Upper lobe of left lung (tissue), 6 donors: Measurements from ENCODE around the gene JARID2. TPM values are rescaled to one million over a fixed set of nuclear protein-coding genes. Genes with fewer than 3 reads are reported as not detected.

ENCODE experiments used
- ATAC-seq, 2 donors: fragments of 200-7000 bp; cut with Tn5 transposase; one replicate each; pipeline ENCODE4 v1.9.1; 2022; ENCODE audit warnings: mild to moderate bottlenecking in 2 of 2, moderate library complexity in 2 of 2; ENCODE audit not compliant: low FRiP score in 2 of 2
- DNase-seq, 2 donors: peaks; one replicate each; pipeline ENCODE4 v3.0.0-alpha.2; 2019 to 2020
- H3K27ac ChIP-seq, 4 donors: fragments of 200-600 bp; sonication (generic); one replicate each; pipeline ENCODE4 v1.5.1; 2016 to 2019
- H3K27me3 ChIP-seq, 4 donors: fragments of 200-600 bp; sonication (generic); one replicate each; pipeline ENCODE4 v1.5.1; 2017 to 2019
- H3K36me3 ChIP-seq, 4 donors: fragments of 200-600 bp; sonication (generic); one replicate each; pipeline ENCODE4 v1.5.1; 2016 to 2019
- H3K4me1 ChIP-seq, 4 donors: fragments of 200-600 bp; sonication (generic); one replicate each; pipeline ENCODE4 v1.5.1; 2018 to 2019
- H3K4me3 ChIP-seq, 4 donors: fragments of 200-600 bp; sonication (generic); one replicate each; pipeline ENCODE4 v1.5.1; 2017 to 2019; ENCODE audit warnings: mild to moderate bottlenecking in 2 of 4, moderate library complexity in 1 of 4
- H3K9me3 ChIP-seq, 4 donors: fragments of 200-600 bp; sonication (generic); one replicate each; pipeline ENCODE4 v1.5.1; 2018 to 2019
- EP300 ChIP-seq, 4 donors: sonication (generic); formaldehyde crosslinking; IDR thresholded peaks; one replicate each; pipeline ENCODE4 v1.5.1; 2017; ENCODE audit warnings: antibody characterized with exemption in 4 of 4, control low read depth in 2 of 4
- POLR2A ChIP-seq, 4 donors: fragments of 450-650 bp; IDR thresholded peaks; one replicate each; pipeline ENCODE4 v1.5.1; 2016 to 2017; ENCODE audit warnings: antibody characterized with exemption in 4 of 4, mild to moderate bottlenecking in 2 of 4
- POLR2AphosphoS5 ChIP-seq, 2 donors: sonication (generic); formaldehyde crosslinking; IDR thresholded peaks; one replicate each; pipeline ENCODE4 v1.5.1; 2017; ENCODE audit warnings: antibody characterized with exemption in 2 of 2
- WGBS, 2 donors: methylation state at CpG; one replicate each; pipeline ENCODE4 v1.1.5; 2017 to 2018; 5-methylcytosine and 5-hydroxymethylcytosine counted together
- total RNA-seq, 6 donors: library from RNA; depleted of rRNA in 4 of 6; stranded (reverse); fragments of >200 nt in 4 of 6; gene quantifications; one replicate each; pipeline versions ENCODE4 v1.1.0 to v1.2.1, GENCODE V29; 2016 to 2021
- TF ChIP-seq, protein P1 (sequence below), 6 experiments: fragments of 450-650 bp in 4 of 6; fragments of 200-600 bp in 2 of 6; sonication (generic) in 2 of 6; IDR thresholded peaks; one replicate each; pipeline ENCODE4 v1.5.1; 2016 to 2019; ENCODE audit warnings: antibody characterized with exemption in 6 of 6
- donor health status: DM: no; HTN: no; CAD: no; lungs with moderate emphysema.
- donor health status: DM: no; HTN: yes; CAD: no; lungs with severe emphysema.

Gene JARID2
- total RNA-seq, 6 donors from 2014 or later: 9.6 to 37.7 (median 16.4) TPM

DNA sequence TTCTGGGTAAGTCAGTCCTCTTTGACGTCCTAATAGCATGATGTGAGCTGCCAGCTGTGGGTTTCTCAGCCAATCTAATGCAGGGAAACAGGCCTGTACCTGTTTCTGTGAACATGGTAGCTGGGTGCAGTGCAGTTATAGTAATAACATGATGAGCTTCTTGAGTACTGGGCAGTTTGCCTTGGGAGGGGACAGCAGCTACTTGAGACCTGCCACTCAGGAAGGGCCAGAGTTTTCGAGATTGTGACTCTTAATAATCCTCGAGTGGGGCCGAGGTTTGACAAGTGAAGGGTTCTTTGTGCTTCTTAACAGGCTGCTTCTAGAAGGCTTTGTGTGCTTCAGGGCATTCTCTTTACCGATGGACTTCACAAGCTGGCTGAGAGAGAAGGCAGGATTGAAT, 180.1 kb downstream of the JARID2 start:
- Histone ChIP-seq H3K4me3 (no peak overlapping the region), H3K4me1 (peaks cover 37 to 75% (median 52%) of the 10 kb centered on the region in 4 donors), H3K36me3 (no peaks in the 10 kb centered on the region), H3K27ac (peak overlapping the region in 1 of 4 donors; percentile 49), H3K9me3 (no peaks in the 10 kb centered on the region), H3K27me3 (no peaks in the 10 kb centered on the region)
- 76 to 80% methylated on average over 5 of the region's 5 CpGs for WGBS, 2 donors
- ATAC-seq: no peak
- DNase-seq: peak in 1 of 2 donors; percentile 69
- TF ChIP-seq, protein P1, sequence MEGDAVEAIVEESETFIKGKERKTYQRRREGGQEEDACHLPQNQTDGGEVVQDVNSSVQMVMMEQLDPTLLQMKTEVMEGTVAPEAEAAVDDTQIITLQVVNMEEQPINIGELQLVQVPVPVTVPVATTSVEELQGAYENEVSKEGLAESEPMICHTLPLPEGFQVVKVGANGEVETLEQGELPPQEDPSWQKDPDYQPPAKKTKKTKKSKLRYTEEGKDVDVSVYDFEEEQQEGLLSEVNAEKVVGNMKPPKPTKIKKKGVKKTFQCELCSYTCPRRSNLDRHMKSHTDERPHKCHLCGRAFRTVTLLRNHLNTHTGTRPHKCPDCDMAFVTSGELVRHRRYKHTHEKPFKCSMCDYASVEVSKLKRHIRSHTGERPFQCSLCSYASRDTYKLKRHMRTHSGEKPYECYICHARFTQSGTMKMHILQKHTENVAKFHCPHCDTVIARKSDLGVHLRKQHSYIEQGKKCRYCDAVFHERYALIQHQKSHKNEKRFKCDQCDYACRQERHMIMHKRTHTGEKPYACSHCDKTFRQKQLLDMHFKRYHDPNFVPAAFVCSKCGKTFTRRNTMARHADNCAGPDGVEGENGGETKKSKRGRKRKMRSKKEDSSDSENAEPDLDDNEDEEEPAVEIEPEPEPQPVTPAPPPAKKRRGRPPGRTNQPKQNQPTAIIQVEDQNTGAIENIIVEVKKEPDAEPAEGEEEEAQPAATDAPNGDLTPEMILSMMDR (IDR thresholded peaks at IDR 0.05): no peak
- TF ChIP-seq EP300 (IDR thresholded peaks at IDR 0.05): peak in 1 of 4 donors; percentile 13

DNA sequence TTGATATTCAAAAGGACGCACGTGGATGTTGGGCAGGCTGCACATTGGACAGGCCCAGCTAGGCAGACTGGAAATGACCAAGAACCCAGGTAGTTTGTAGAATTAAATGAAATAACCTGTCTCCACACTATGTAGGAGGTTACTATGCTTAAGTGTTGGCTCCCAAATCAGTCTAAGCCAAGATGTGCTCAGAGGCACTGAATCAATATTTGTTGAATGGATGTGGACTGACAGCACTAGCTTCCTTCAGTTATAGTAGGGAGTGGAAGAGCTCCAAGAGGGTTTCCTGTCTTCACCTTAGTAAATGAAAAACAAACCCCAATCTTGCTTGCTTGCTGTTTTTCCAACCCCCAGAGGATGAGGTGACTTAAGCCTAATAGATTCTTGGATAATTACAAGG, 180.5 kb downstream of the JARID2 start:
- Histone ChIP-seq H3K4me1 (peaks cover 41 to 79% (median 56%) of the 10 kb centered on the region in 4 donors), H3K9me3 (no peaks in the 10 kb centered on the region), H3K4me3 (no peak overlapping the region), H3K27me3 (no peaks in the 10 kb centered on the region), H3K27ac (peak overlapping the region in 1 of 4 donors; percentile 49), H3K36me3 (no peaks in the 10 kb centered on the region)
- 70 to 76% methylated on average over 2 of the region's 2 CpGs for WGBS, 2 donors
- no peak for DNase-seq
- TF ChIP-seq EP300 (IDR thresholded peaks at IDR 0.05): no peak
- no peak for TF ChIP-seq POLR2AphosphoS5 (IDR thresholded peaks at IDR 0.05)
- no peak for ATAC-seq

DNA sequence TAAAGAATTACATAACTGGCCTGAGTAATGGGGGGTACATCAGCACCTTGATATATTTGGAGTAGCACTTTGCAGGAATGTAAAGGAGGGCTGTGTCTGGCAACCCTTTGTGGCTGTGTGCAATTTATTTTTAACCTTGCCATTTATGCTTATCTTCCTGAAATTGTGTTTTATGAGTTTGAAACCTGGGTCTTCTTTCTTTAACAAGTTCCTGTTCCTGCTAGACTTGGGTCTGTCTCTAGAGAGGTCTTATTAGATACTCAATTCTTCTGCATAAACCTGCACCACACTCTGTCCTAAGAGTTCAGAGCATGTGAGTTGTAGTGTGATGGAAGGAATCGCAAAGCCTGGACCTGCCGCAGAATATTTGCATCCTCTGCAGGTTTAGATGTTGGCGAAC, 181.0 kb downstream of the JARID2 start:
- Histone ChIP-seq H3K9me3 (no peaks in the 10 kb centered on the region), H3K4me3 (no peak overlapping the region), H3K27me3 (no peaks in the 10 kb centered on the region), H3K27ac (no peak overlapping the region), H3K4me1 (peaks cover 45 to 77% (median 56%) of the 10 kb centered on the region in 4 donors), H3K36me3 (no peaks in the 10 kb centered on the region)
- 72 to 73% methylated on average over 3 of the region's 3 CpGs for whole genome bisulfite sequencing, 2 donors
- TF ChIP-seq POLR2AphosphoS5 (IDR thresholded peaks at IDR 0.05): no peak
- no peak for TF ChIP-seq POLR2A (IDR thresholded peaks at IDR 0.05)
- TF ChIP-seq, protein P1 (IDR thresholded peaks at IDR 0.05): no peak
- no peak for TF ChIP-seq EP300 (IDR thresholded peaks at IDR 0.05)
- ATAC-seq (no peak), DNase-seq (no peak)

DNA sequence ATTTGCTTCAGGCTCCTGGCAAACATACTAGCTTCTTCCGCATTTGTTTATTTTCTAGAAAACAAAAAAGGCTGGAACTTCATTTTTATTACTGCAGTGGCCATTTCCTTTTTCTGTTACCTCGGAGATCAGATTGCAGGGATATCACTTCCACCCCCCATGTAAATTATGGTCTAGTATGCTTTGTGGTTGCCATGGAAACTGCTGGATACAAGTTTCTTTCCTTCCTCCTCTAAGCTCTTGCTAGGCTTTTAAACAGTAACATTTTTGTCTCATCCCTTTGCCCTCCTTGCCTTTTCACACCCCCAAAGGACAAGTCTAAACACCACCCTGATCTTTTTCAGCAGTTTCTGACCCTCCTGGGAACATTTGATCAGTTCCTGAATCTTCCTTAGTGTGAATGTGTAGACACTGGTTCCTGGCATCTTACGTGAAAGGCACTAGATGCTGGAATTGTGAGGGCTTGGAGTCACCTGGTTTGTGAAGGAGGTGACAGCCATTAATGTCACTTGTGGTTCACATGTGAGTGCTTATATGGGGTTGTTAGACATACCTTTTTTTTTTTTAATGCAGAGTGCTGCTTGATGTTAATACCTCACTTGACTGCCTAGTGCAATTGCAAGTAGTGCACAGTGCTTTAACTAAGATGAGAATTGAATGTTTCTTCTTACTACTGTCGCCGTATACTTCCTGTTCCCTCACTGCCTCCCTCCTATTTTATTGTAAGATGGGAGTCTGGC, 181.6 kb downstream of the JARID2 start:
- Histone ChIP-seq H3K4me1 (peaks cover 51 to 76% (median 56%) of the 10 kb centered on the region in 4 donors), H3K9me3 (no peaks in the 10 kb centered on the region), H3K27ac (no peak overlapping the region), H3K4me3 (no peak overlapping the region), H3K36me3 (no peaks in the 10 kb centered on the region), H3K27me3 (no peaks in the 10 kb centered on the region)
- WGBS, 2 donors: 43 to 48% methylated on average over 5 of the region's 5 CpGs
- ATAC-seq: peak in 1 of 2 donors; percentile 71
- no peak for DNase-seq
- TF ChIP-seq, protein P1 (IDR thresholded peaks at IDR 0.05): no peak
- TF ChIP-seq POLR2AphosphoS5 (IDR thresholded peaks at IDR 0.05): no peak
- TF ChIP-seq POLR2A (IDR thresholded peaks at IDR 0.05): no peak
- TF ChIP-seq EP300 (IDR thresholded peaks at IDR 0.05): peak in 1 of 4 donors; percentile 5

DNA sequence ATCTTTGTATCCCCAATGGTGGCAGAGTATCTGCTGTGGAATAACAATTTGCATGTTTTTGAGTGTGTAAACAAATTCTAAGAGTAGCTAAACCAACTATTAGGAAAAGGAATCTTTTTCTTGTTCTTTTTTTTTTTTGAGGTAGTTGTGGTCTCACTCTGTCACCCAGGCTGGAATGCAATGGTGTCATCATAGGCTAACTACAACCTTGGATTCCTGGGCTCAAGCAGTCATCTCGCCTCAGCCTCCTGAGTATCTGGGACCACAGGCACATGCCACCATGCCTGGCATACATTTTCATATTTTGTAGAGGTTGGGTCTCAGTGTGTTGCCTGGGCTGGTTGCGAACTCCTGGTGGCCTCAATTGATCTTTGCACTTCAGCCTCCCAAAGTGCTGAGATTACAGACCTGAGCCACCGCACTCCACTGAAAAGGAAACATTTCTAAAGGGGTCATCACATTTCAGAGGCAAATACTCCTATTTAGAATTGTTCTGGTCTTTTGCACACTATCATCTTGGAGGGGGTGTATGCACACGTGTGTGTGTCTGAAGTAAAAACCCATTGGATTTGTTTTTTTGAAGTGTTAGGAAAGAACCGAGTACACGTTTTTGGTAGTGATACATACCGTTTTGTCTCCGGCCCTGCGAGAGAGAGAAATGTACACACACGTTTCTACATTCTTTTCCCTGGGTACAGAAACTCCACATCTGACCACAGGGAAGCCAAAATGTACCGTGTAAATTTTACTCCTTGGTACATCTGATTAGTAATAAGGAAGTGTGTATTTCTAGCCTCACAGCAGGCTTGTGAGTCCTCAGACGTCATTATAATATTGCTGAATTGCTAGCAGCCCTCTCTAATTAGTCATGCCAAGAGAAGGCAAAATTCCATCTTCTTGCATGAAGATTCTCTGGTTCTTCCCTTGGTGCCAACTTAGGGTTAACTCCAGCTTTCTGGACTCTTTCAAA, 183.6 kb downstream of the JARID2 start:
- no peaks in the 10 kb centered on the region for H3K9me3 ChIP-seq
- peak in 1 of 2 donors; percentile 23 for ATAC-seq
- DNase-seq: no peak
- TF ChIP-seq, protein P1 (IDR thresholded peaks at IDR 0.05): no peak
- TF ChIP-seq POLR2AphosphoS5 (IDR thresholded peaks at IDR 0.05) (no peak), EP300 (IDR thresholded peaks at IDR 0.05) (no peak), POLR2A (IDR thresholded peaks at IDR 0.05) (no peak)
- 49 to 54% methylated on average over 12 of the region's 12 CpGs for WGBS, 2 donors
- H3K36me3 ChIP-seq: no peaks in the 10 kb centered on the region
- H3K4me1 ChIP-seq: peaks cover 63 to 86% (median 73%) of the 10 kb centered on the region in 4 donors
- no peak overlapping the region for H3K4me3 ChIP-seq
- peak overlapping the region in 1 of 4 donors; percentile 23 for H3K27ac ChIP-seq
- no peaks in the 10 kb centered on the region for H3K27me3 ChIP-seq
